ENCODE results near the gene CCDC88C.

The CCDC88C gene

GRCh38 chr14:91238085-91238484 is 179.5 kb downstream of the CCDC88C start:
- no peak overlapping the region for H3K9ac ChIP-seq (ENCODE audit: low read length)
- no peaks in the 10 kb centered on the region for H3K79me1 ChIP-seq (ENCODE audit: low read length)
- H3K4me2 ChIP-seq (ENCODE audit: low read length), result no peak overlapping the region
- no peaks in the 10 kb centered on the region for H3K4me1 ChIP-seq (ENCODE audit: control insufficient read depth in 1 of 2, insufficient read depth in 2 of 2, low read length in 2 of 2)
- H2BK5ac ChIP-seq (ENCODE audit: low read depth, low read length, poor library complexity), result no peak overlapping the region
- H3K27ac ChIP-seq (ENCODE audit: low read depth, low read length), result no peak overlapping the region
- no peak overlapping the region for H3K4ac ChIP-seq (ENCODE audit: low read depth, low read length)
- no peak overlapping the region for H4K8ac ChIP-seq (ENCODE audit: low read depth, low read length)
- no peaks in the 10 kb centered on the region for H3K79me2 ChIP-seq (ENCODE audit: control insufficient read depth, insufficient read depth, low read length, poor library complexity)
- no peak overlapping the region for H2AK5ac ChIP-seq (ENCODE audit: low read length)
- no CpG with 5 or more reads among the region's 4 CpGs for WGBS (ENCODE audit: extremely low coverage, insufficient coverage, insufficient read length)
- no peak overlapping the region for H4K12ac ChIP-seq (ENCODE audit: low read depth, low read length)
- H3K9me3 ChIP-seq (ENCODE audit: insufficient read depth, low read depth, low read length), result peaks cover 8% of the 10 kb centered on the region
- H3K14ac ChIP-seq (ENCODE audit: low read length), result no peak overlapping the region
- H3K18ac ChIP-seq (ENCODE audit: low read length), result no peak overlapping the region
- no peaks in the 10 kb centered on the region for H3K27me3 ChIP-seq (ENCODE audit: insufficient read depth, low read length)
- no peak overlapping the region for H2BK120ac ChIP-seq (ENCODE audit: insufficient read depth, low read length, poor library complexity)
- H3K23ac ChIP-seq (ENCODE audit: low read length), result no peak overlapping the region
- no peak overlapping the region for H4K91ac ChIP-seq (ENCODE audit: low read depth, low read length)
- no peak overlapping the region for H2AFZ ChIP-seq (ENCODE audit: insufficient read depth, low read length, poor library complexity)
- no peaks in the 10 kb centered on the region for H3K36me3 ChIP-seq (ENCODE audit: control insufficient read depth in 1 of 2, insufficient read depth in 2 of 2, low read length in 2 of 2)
- no peak for DNase-seq
- no peak overlapping the region for H2BK12ac ChIP-seq (ENCODE audit: low read length)
- H3K4me3 ChIP-seq (ENCODE audit: low read depth, low read length), result no peak overlapping the region

GRCh38 chr14:91237219-91237618 is 180.4 kb downstream of the CCDC88C start:
- Histone ChIP-seq H3K27me3 (ENCODE audit: insufficient read depth, low read length) (no peaks in the 10 kb centered on the region), H2BK12ac (ENCODE audit: low read length) (no peak overlapping the region), H2BK5ac (ENCODE audit: low read depth, low read length, poor library complexity) (no peak overlapping the region), H3K14ac (ENCODE audit: low read length) (no peak overlapping the region), H2AFZ (ENCODE audit: insufficient read depth, low read length, poor library complexity) (no peak overlapping the region), H2AK5ac (ENCODE audit: low read length) (no peak overlapping the region), H3K79me1 (ENCODE audit: low read length) (no peaks in the 10 kb centered on the region), H3K23ac (ENCODE audit: low read length) (no peak overlapping the region), H3K9ac (ENCODE audit: low read length) (no peak overlapping the region), H3K9me3 (ENCODE audit: insufficient read depth, low read depth, low read length) (peaks cover 8% of the 10 kb centered on the region), H3K4me1 (ENCODE audit: control insufficient read depth in 1 of 2, insufficient read depth in 2 of 2, low read length in 2 of 2) (no peaks in the 10 kb centered on the region), H4K8ac (ENCODE audit: low read depth, low read length) (no peak overlapping the region), H3K4me2 (ENCODE audit: low read length) (no peak overlapping the region), H3K18ac (ENCODE audit: low read length) (no peak overlapping the region), H3K36me3 (ENCODE audit: control insufficient read depth in 1 of 2, insufficient read depth in 2 of 2, low read length in 2 of 2) (no peaks in the 10 kb centered on the region), H2BK120ac (ENCODE audit: insufficient read depth, low read length, poor library complexity) (no peak overlapping the region), H3K79me2 (ENCODE audit: control insufficient read depth, insufficient read depth, low read length, poor library complexity) (no peaks in the 10 kb centered on the region), H3K4ac (ENCODE audit: low read depth, low read length) (no peak overlapping the region), H4K12ac (ENCODE audit: low read depth, low read length) (no peak overlapping the region), H3K4me3 (ENCODE audit: low read depth, low read length) (no peak overlapping the region), H3K27ac (ENCODE audit: low read depth, low read length) (no peak overlapping the region), H4K91ac (ENCODE audit: low read depth, low read length) (no peak overlapping the region)
- DNase-seq, result no peak
- WGBS (ENCODE audit: extremely low coverage, insufficient coverage, insufficient read length), result no CpG with 5 or more reads among the region's 7 CpGs

GRCh38 chr14:91235841-91236240 is 181.8 kb downstream of the CCDC88C start:
- H3K18ac ChIP-seq (ENCODE audit: low read length), result no peak overlapping the region
- H2AK5ac ChIP-seq (ENCODE audit: low read length), result no peak overlapping the region
- H2BK5ac ChIP-seq (ENCODE audit: low read depth, low read length, poor library complexity), result no peak overlapping the region
- no peaks in the 10 kb centered on the region for H3K79me2 ChIP-seq (ENCODE audit: control insufficient read depth, insufficient read depth, low read length, poor library complexity)
- H2AFZ ChIP-seq (ENCODE audit: insufficient read depth, low read length, poor library complexity), result no peak overlapping the region
- no peak overlapping the region for H3K4ac ChIP-seq (ENCODE audit: low read depth, low read length)
- H4K91ac ChIP-seq (ENCODE audit: low read depth, low read length), result no peak overlapping the region
- no peak overlapping the region for H2BK12ac ChIP-seq (ENCODE audit: low read length)
- no peak overlapping the region for H4K12ac ChIP-seq (ENCODE audit: low read depth, low read length)
- H4K8ac ChIP-seq (ENCODE audit: low read depth, low read length), result no peak overlapping the region
- no peaks in the 10 kb centered on the region for H3K4me1 ChIP-seq (ENCODE audit: control insufficient read depth in 1 of 2, insufficient read depth in 2 of 2, low read length in 2 of 2)
- H3K27ac ChIP-seq (ENCODE audit: low read depth, low read length), result no peak overlapping the region
- no peaks in the 10 kb centered on the region for H3K79me1 ChIP-seq (ENCODE audit: low read length)
- H3K9ac ChIP-seq (ENCODE audit: low read length), result no peak overlapping the region
- peaks cover 8% of the 10 kb centered on the region for H3K9me3 ChIP-seq (ENCODE audit: insufficient read depth, low read depth, low read length)
- H2BK120ac ChIP-seq (ENCODE audit: insufficient read depth, low read length, poor library complexity), result no peak overlapping the region
- H3K4me3 ChIP-seq (ENCODE audit: low read depth, low read length), result no peak overlapping the region
- no peaks in the 10 kb centered on the region for H3K27me3 ChIP-seq (ENCODE audit: insufficient read depth, low read length)
- H3K14ac ChIP-seq (ENCODE audit: low read length), result no peak overlapping the region
- no peaks in the 10 kb centered on the region for H3K36me3 ChIP-seq (ENCODE audit: control insufficient read depth in 1 of 2, insufficient read depth in 2 of 2, low read length in 2 of 2)
- no CpG with 5 or more reads among the region's 7 CpGs for WGBS (ENCODE audit: extremely low coverage, insufficient coverage, insufficient read length)
- no peak for DNase-seq
- no peak overlapping the region for H3K4me2 ChIP-seq (ENCODE audit: low read length)
- no peak overlapping the region for H3K23ac ChIP-seq (ENCODE audit: low read length)

GRCh38 chr14:91234791-91235114 is 182.9 kb downstream of the CCDC88C start:
- Histone ChIP-seq H3K4ac (ENCODE audit: low read depth, low read length) (no peak overlapping the region), H3K4me3 (ENCODE audit: low read depth, low read length) (no peak overlapping the region), H3K4me2 (ENCODE audit: low read length) (no peak overlapping the region), H2AK5ac (ENCODE audit: low read length) (no peak overlapping the region), H3K9ac (ENCODE audit: low read length) (no peak overlapping the region), H2BK5ac (ENCODE audit: low read depth, low read length, poor library complexity) (no peak overlapping the region), H3K36me3 (ENCODE audit: control insufficient read depth in 1 of 2, insufficient read depth in 2 of 2, low read length in 2 of 2) (no peaks in the 10 kb centered on the region), H3K27ac (ENCODE audit: low read depth, low read length) (no peak overlapping the region), H3K14ac (ENCODE audit: low read length) (no peak overlapping the region), H3K18ac (ENCODE audit: low read length) (no peak overlapping the region), H3K23ac (ENCODE audit: low read length) (no peak overlapping the region), H3K9me3 (ENCODE audit: insufficient read depth, low read depth, low read length) (peaks cover 8% of the 10 kb centered on the region), H4K91ac (ENCODE audit: low read depth, low read length) (no peak overlapping the region), H2BK120ac (ENCODE audit: insufficient read depth, low read length, poor library complexity) (no peak overlapping the region), H3K4me1 (ENCODE audit: control insufficient read depth in 1 of 2, insufficient read depth in 2 of 2, low read length in 2 of 2) (no peaks in the 10 kb centered on the region), H2BK12ac (ENCODE audit: low read length) (no peak overlapping the region), H4K8ac (ENCODE audit: low read depth, low read length) (no peak overlapping the region), H4K12ac (ENCODE audit: low read depth, low read length) (no peak overlapping the region), H2AFZ (ENCODE audit: insufficient read depth, low read length, poor library complexity) (no peak overlapping the region), H3K79me2 (ENCODE audit: control insufficient read depth, insufficient read depth, low read length, poor library complexity) (no peaks in the 10 kb centered on the region), H3K27me3 (ENCODE audit: insufficient read depth, low read length) (no peaks in the 10 kb centered on the region), H3K79me1 (ENCODE audit: low read length) (no peaks in the 10 kb centered on the region)
- WGBS (ENCODE audit: extremely low coverage, insufficient coverage, insufficient read length), result no CpG with 5 or more reads among the region's 16 CpGs
- no peak for DNase-seq

All from trophoblast cell (in vitro differentiated cells and primary cell).